Mammary epithelial cell (primary cell): Measurements from ENCODE around the gene GLIPR2.

Experiments
- EZH2 ChIP-seq: IDR thresholded peaks from 2 replicates; pipeline ENCODE4 v1.6.1; 2012; ENCODE audit warnings: low read length, inconsistent platforms, borderline replicate concordance
- TF ChIP-seq, protein P1 (sequence below), 2 donors: IDR thresholded peaks in 1 of 2; conservative IDR thresholded peaks in 1 of 2; 2 replicates each; pipeline ENCODE4 v1.5.1; 2011 to 2012; ENCODE audit warnings: inconsistent platforms in 2 of 2, low read length in 2 of 2, mild to moderate bottlenecking in 2 of 2, control low read depth in 1 of 2, low read depth in 1 of 2; ENCODE audit not compliant: insufficient read depth in 1 of 2; ENCODE audit errors: extremely low read depth in 1 of 2

DNA sequence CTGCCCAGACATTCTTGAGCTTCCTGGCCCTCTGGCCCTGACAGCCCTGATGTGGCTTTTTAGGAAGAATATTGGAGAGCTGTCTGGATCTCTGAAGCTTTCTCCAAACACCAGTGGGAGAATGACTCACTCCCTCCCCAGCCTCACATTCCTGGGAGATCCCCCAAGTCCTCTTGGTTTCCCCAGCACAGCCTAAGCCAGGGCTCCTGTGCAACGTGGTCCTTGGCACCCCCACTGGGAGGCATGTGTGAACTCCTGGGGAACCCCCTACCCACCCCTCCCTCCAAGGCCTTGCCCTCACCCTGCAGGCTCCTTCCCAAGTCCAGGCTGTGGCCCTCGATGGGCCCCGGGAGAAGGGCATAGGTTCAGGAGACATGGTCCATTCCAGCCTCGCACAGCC lies 12.7 kb downstream of the GLIPR2 start:
- TF ChIP-seq, protein P1, sequence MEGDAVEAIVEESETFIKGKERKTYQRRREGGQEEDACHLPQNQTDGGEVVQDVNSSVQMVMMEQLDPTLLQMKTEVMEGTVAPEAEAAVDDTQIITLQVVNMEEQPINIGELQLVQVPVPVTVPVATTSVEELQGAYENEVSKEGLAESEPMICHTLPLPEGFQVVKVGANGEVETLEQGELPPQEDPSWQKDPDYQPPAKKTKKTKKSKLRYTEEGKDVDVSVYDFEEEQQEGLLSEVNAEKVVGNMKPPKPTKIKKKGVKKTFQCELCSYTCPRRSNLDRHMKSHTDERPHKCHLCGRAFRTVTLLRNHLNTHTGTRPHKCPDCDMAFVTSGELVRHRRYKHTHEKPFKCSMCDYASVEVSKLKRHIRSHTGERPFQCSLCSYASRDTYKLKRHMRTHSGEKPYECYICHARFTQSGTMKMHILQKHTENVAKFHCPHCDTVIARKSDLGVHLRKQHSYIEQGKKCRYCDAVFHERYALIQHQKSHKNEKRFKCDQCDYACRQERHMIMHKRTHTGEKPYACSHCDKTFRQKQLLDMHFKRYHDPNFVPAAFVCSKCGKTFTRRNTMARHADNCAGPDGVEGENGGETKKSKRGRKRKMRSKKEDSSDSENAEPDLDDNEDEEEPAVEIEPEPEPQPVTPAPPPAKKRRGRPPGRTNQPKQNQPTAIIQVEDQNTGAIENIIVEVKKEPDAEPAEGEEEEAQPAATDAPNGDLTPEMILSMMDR (conservative IDR thresholded peaks at IDR 0.05 in 1 of 2, IDR thresholded peaks at IDR 0.05 in 1 of 2; ENCODE audit: extremely low read depth in 1 of 2, insufficient read depth in 1 of 2, low read depth in 1 of 2, low read length in 2 of 2) = no peak
- no peak for TF ChIP-seq EZH2
